ENCODE results near the gene UCK2. TPM values are rescaled to one million over a fixed set of nuclear protein-coding genes. Genes with fewer than 3 reads are reported as not detected.

Gene UCK2
- total RNA-seq, 2 experiments from 2014 or later, result 28.4 to 32.4 TPM

- ATAC-seq (no peak), DNase-seq (no peak)
- Mint-ChIP-seq H3K4me3 (no peak overlapping the region), H3K27me3 (ENCODE audit: low read depth) (peaks cover 21% of the 10 kb centered on the region), H3K9me3 (ENCODE audit: insufficient read depth) (no peaks in the 10 kb centered on the region), H3K4me1 (ENCODE audit: low read depth) (peaks cover 9% of the 10 kb centered on the region), H3K36me3 (ENCODE audit: low read depth) (no peaks in the 10 kb centered on the region), H3K27ac (no peak overlapping the region)
- ChIA-PET POLR2A (interaction anchor here (1.3 kb wide), 1 partner anchor 54 kb away, joined by 7 read pairs; the partner anchor contains the start of gene TMCO1), CTCF (no interaction called here)
Observed at GRCh38 chr1:165823552-165824268, 3.7 kb upstream of the UCK2 start.

GRCh38 chr1:165824269-165824643 lies 3.2 kb upstream of the UCK2 start:
- Mint-ChIP-seq H3K27me3 (ENCODE audit: low read depth) (peaks cover 21% of the 10 kb centered on the region), H3K9me3 (ENCODE audit: insufficient read depth) (no peaks in the 10 kb centered on the region), H3K4me1 (ENCODE audit: low read depth) (peaks cover 14% of the 10 kb centered on the region), H3K27ac (no peak overlapping the region), H3K4me3 (no peak overlapping the region), H3K36me3 (ENCODE audit: low read depth) (no peaks in the 10 kb centered on the region)
- ATAC-seq (no peak), DNase-seq (no peak)
- ChIA-PET CTCF (interaction anchor here (1.0 kb wide), 1 partner anchor 14 kb away, joined by 3 read pairs; no protein-coding TSS in a partner anchor), POLR2A (interaction anchor here (0.7 kb wide), 1 partner anchor 56 kb away, joined by 4 read pairs; the partner anchor contains the start of gene TMCO1)

- Mint-ChIP-seq H3K36me3 (ENCODE audit: low read depth) (peaks cover 5% of the 10 kb centered on the region), H3K4me3 (peak overlapping the region; percentile 78), H3K4me1 (ENCODE audit: low read depth) (peaks cover 18% of the 10 kb centered on the region), H3K27me3 (ENCODE audit: low read depth) (peaks cover 13% of the 10 kb centered on the region), H3K9me3 (ENCODE audit: insufficient read depth) (no peaks in the 10 kb centered on the region), H3K27ac (peak overlapping the region; percentile 69)
- no peak for ATAC-seq
- DNase-seq, result no peak
- POLR2A ChIA-PET, result interaction anchor here (1.9 kb wide), 1 partner anchor 58 kb away, joined by 11 read pairs; the partner anchor contains the start of gene TMCO1
- CTCF ChIA-PET, result interaction anchor here (0.6 to 4.4 kb wide), 8 partner anchors 15 to 98 kb away, joined by 3 to 35 read pairs (median 4); partner anchors contain the start of gene TMCO1
Observed at GRCh38 chr1:165826565-165827267, 698 bp upstream of the UCK2 start.

GRCh38 chr1:165828103-165828668 lies 772 bp downstream of the UCK2 start:
- DNase-seq, result peak; percentile 53
- Mint-ChIP-seq H3K4me1 (ENCODE audit: low read depth) (peaks cover 24% of the 10 kb centered on the region), H3K36me3 (ENCODE audit: low read depth) (peaks cover 6% of the 10 kb centered on the region), H3K4me3 (peak overlapping the region; percentile 88), H3K27me3 (ENCODE audit: low read depth) (peaks cover 10% of the 10 kb centered on the region), H3K27ac (peak overlapping the region; percentile 88), H3K9me3 (ENCODE audit: insufficient read depth) (no peaks in the 10 kb centered on the region)
- ChIA-PET POLR2A (interaction anchor here (0.6 to 3.0 kb wide), 5 partner anchors 10 to 1597 kb away, joined by 3 to 25 read pairs (median 4); partner anchors contain the start of gene TMCO1), CTCF (interaction anchor here (0.8 to 4.4 kb wide), 11 partner anchors 13 to 226 kb away, joined by 3 to 35 read pairs (median 3); partner anchors contain the start of gene TMCO1)
- peak; percentile 68 for ATAC-seq

GRCh38 chr1:165828669-165829329 lies 1.4 kb downstream of the UCK2 start:
- peak; percentile 24 for DNase-seq
- POLR2A ChIA-PET, result interaction anchor here (0.6 to 3.0 kb wide), 6 partner anchors 10 to 1596 kb away, joined by 3 to 25 read pairs (median 4); partner anchors contain the start of gene TMCO1
- ATAC-seq, result no peak

GRCh38 chr1:165829888-165830287 lies 2.5 kb downstream of the UCK2 start:
- ATAC-seq (no peak), DNase-seq (no peak)
- ChIA-PET CTCF (interaction anchor here (1.0 to 4.4 kb wide), 13 partner anchors 9 to 228 kb away, joined by 3 to 35 read pairs (median 6); partner anchors contain the start of genes ALDH9A1 and TMCO1), POLR2A (interaction anchor here (3.0 kb wide), 1 partner anchor 60 kb away, joined by 25 read pairs; the partner anchor contains the start of gene TMCO1)
- Mint-ChIP-seq H3K36me3 (ENCODE audit: low read depth) (peaks cover 9% of the 10 kb centered on the region), H3K4me1 (ENCODE audit: low read depth) (peaks cover 32% of the 10 kb centered on the region), H3K27ac (no peak overlapping the region), H3K27me3 (ENCODE audit: low read depth) (peaks cover 4% of the 10 kb centered on the region), H3K4me3 (no peak overlapping the region), H3K9me3 (ENCODE audit: insufficient read depth) (no peaks in the 10 kb centered on the region)

More at GRCh38 chr1:165828669-165829329, 1.4 kb downstream of the UCK2 start:
- CTCF ChIA-PET, result interaction anchor here (0.8 to 4.4 kb wide), 17 partner anchors 10 to 227 kb away, joined by 3 to 35 read pairs (median 5); partner anchors contain the start of gene TMCO1
- no peaks in the 10 kb centered on the region for H3K9me3 Mint-ChIP-seq (ENCODE audit: insufficient read depth)
- H3K4me3 Mint-ChIP-seq, result peak overlapping the region; percentile 88
- H3K27ac Mint-ChIP-seq, result peak overlapping the region; percentile 88
- H3K27me3 Mint-ChIP-seq (ENCODE audit: low read depth), result peaks cover 7% of the 10 kb centered on the region
- H3K4me1 Mint-ChIP-seq (ENCODE audit: low read depth), result peaks cover 28% of the 10 kb centered on the region
- H3K36me3 Mint-ChIP-seq (ENCODE audit: low read depth), result peaks cover 9% of the 10 kb centered on the region

- no peak overlapping the region for H3K27ac Mint-ChIP-seq
- H3K9me3 Mint-ChIP-seq (ENCODE audit: insufficient read depth), result no peaks in the 10 kb centered on the region
- ChIA-PET CTCF (no interaction called here), POLR2A (no interaction called here)
- peaks cover 9% of the 10 kb centered on the region for H3K36me3 Mint-ChIP-seq (ENCODE audit: low read depth)
- ATAC-seq (no peak), DNase-seq (no peak)
- H3K4me1 Mint-ChIP-seq (ENCODE audit: low read depth), result peaks cover 32% of the 10 kb centered on the region
- H3K27me3 Mint-ChIP-seq (ENCODE audit: low read depth), result peaks cover 2% of the 10 kb centered on the region
- no peak overlapping the region for H3K4me3 Mint-ChIP-seq
Observed at GRCh38 chr1:165831146-165831545, 3.7 kb downstream of the UCK2 start.

GRCh38 chr1:165832902-165833301 lies 5.5 kb downstream of the UCK2 start:
- ChIA-PET CTCF (no interaction called here), POLR2A (no interaction called here)
- no peak overlapping the region for H3K27ac Mint-ChIP-seq
- ATAC-seq (no peak), DNase-seq (no peak)
- H3K4me1 Mint-ChIP-seq (ENCODE audit: low read depth), result peaks cover 31% of the 10 kb centered on the region
- H3K4me3 Mint-ChIP-seq, result no peak overlapping the region
- peaks cover 14% of the 10 kb centered on the region for H3K36me3 Mint-ChIP-seq (ENCODE audit: low read depth)
- H3K27me3 Mint-ChIP-seq (ENCODE audit: low read depth), result no peaks in the 10 kb centered on the region
- no peaks in the 10 kb centered on the region for H3K9me3 Mint-ChIP-seq (ENCODE audit: insufficient read depth)

- Mint-ChIP-seq H3K4me3 (no peak overlapping the region), H3K9me3 (ENCODE audit: insufficient read depth) (no peaks in the 10 kb centered on the region), H3K27me3 (ENCODE audit: low read depth) (no peaks in the 10 kb centered on the region), H3K36me3 (ENCODE audit: low read depth) (peaks cover 19% of the 10 kb centered on the region), H3K27ac (no peak overlapping the region), H3K4me1 (ENCODE audit: low read depth) (peaks cover 33% of the 10 kb centered on the region)
- DNase-seq, result no peak
- POLR2A ChIA-PET, result no interaction called here
- no peak for ATAC-seq
- CTCF ChIA-PET, result no interaction called here
Observed at GRCh38 chr1:165833358-165833757, 5.9 kb downstream of the UCK2 start.

- Mint-ChIP-seq H3K36me3 (ENCODE audit: low read depth) (peaks cover 19% of the 10 kb centered on the region), H3K27me3 (ENCODE audit: low read depth) (no peaks in the 10 kb centered on the region), H3K4me1 (ENCODE audit: low read depth) (peaks cover 28% of the 10 kb centered on the region), H3K9me3 (ENCODE audit: insufficient read depth) (no peaks in the 10 kb centered on the region), H3K27ac (no peak overlapping the region), H3K4me3 (no peak overlapping the region)
- ATAC-seq (no peak), DNase-seq (no peak)
- ChIA-PET POLR2A (no interaction called here), CTCF (no interaction called here)
Observed at GRCh38 chr1:165834229-165834628, 6.8 kb downstream of the UCK2 start.

GRCh38 chr1:165834881-165835280 lies 7.5 kb downstream of the UCK2 start:
- Mint-ChIP-seq H3K36me3 (ENCODE audit: low read depth) (peaks cover 15% of the 10 kb centered on the region), H3K4me3 (no peak overlapping the region), H3K9me3 (ENCODE audit: insufficient read depth) (no peaks in the 10 kb centered on the region), H3K4me1 (ENCODE audit: low read depth) (peaks cover 24% of the 10 kb centered on the region), H3K27me3 (ENCODE audit: low read depth) (no peaks in the 10 kb centered on the region), H3K27ac (no peak overlapping the region)
- ChIA-PET POLR2A (no interaction called here), CTCF (no interaction called here)
- DNase-seq (no peak), ATAC-seq (no peak)
